Peyer's patch (tissue), 4 donors: Measurements from ENCODE around the gene RERE.

Experiments
- CTCF ChIP-seq, 6 experiments: fragments of 450-650 bp in 4 of 6; fragments of 200-600 bp in 2 of 6; sonication (generic) in 1 of 6; IDR thresholded peaks; one replicate each; pipeline ENCODE4 v1.5.1; 2017 to 2019; ENCODE audit warnings: antibody characterized with exemption in 6 of 6, mild to moderate bottlenecking in 3 of 6, moderate library complexity in 1 of 6
- POLR2A ChIP-seq, 2 donors: fragments of 450-650 bp; IDR thresholded peaks; one replicate each; pipeline ENCODE4 v1.5.1; 2017; ENCODE audit warnings: antibody characterized with exemption in 2 of 2, mild to moderate bottlenecking in 2 of 2, moderate library complexity in 2 of 2

GRCh38 chr1:8378178-8378577 is 439.3 kb downstream of the RERE start:
- no peak for TF ChIP-seq CTCF (IDR thresholded peaks at IDR 0.05)
- no peak for TF ChIP-seq POLR2A (IDR thresholded peaks at IDR 0.05)
